ENCODE results near the gene SLC26A11.

The SLC26A11 gene

GRCh38 chr17:80283116-80283852 lies 63.1 kb downstream of the SLC26A11 start:
- Histone ChIP-seq H3K4me1 (peaks cover 0 to 23% (median 14%) of the 10 kb centered on the region in 4 donors), H3K36me3 (peaks cover 22 to 59% (median 24%) of the 10 kb centered on the region in 3 donors), H3K27ac (no peak overlapping the region), H3K4me3 (no peak overlapping the region), H3K27me3 (no peaks in the 10 kb centered on the region), H3K9me3 (no peaks in the 10 kb centered on the region)
- no peak for TF ChIP-seq CTCF (IDR thresholded peaks at IDR 0.05)
- intact Hi-C loops (cut with DNase I; ENCODE audit: low total_unique reads), result no loop called here
- DNase-seq, result no peak

DNA sequence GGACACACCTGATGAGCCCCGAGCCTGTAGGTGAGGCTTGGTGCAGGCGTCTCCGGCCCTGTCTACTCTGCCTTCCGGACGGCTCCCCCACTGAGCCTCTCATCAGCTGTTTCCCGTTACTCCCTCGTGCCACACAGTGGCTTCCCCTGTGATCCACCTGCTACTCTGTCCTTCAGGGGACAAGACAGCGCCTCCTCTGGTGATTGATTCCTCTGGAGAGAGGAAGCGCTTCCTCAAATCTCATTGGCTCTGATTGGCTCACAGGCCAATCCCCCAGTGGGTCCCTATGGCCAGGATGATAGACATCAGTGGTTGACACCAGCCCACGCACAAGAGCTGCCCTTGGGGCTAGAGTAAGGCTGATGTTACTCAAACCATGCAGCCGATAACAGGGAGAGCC lies 64.4 kb downstream of the SLC26A11 start:
- intact Hi-C loops (cut with DNase I; ENCODE audit: low total_unique reads), result no loop called here
- TF ChIP-seq CTCF (IDR thresholded peaks at IDR 0.05), result no peak
- no peaks in the 10 kb centered on the region for H3K27me3 ChIP-seq
- H3K27ac ChIP-seq, result no peak overlapping the region
- no peak for DNase-seq
- peaks cover 36 to 67% (median 37%) of the 10 kb centered on the region in 3 donors for H3K36me3 ChIP-seq
- H3K9me3 ChIP-seq, result no peaks in the 10 kb centered on the region
- peaks cover 0 to 9% (median 4%) of the 10 kb centered on the region in 4 donors for H3K4me1 ChIP-seq
- H3K4me3 ChIP-seq, result no peak overlapping the region

DNA sequence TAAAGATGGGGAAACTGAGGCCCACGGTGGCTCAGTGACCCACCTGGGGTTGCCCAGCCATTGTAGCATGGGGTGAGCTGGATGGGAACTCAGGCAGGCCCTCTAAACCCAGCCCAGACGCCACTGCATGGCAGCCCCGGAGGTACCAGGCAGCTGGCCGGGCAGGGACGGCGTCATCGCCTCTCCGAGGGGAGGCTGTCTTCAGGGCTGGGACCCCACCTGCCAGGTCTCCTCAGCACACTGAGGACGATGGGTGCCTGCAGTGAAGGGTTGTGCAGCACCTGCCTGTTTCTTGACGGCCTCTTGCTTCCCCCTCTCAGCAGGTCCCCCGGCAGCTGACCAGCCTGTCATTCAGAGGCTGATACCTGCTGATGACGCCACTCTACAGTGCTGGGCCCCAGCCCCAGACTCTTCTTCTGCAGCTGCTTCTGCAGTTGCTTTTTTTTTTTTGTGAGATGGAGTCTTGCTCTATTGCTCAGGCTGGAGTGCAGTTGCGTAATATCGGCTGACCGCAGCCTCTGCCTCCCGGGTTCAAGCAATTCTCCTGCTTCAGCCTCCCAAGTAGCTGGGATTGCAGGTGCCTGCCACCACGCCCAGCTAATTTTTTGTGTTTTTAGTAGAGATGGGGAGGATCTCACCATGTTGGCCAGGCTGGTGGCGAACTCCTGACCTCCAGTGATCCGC lies 65.2 kb downstream of the SLC26A11 start:
- TF ChIP-seq CTCF (IDR thresholded peaks at IDR 0.05), result no peak

DNA sequence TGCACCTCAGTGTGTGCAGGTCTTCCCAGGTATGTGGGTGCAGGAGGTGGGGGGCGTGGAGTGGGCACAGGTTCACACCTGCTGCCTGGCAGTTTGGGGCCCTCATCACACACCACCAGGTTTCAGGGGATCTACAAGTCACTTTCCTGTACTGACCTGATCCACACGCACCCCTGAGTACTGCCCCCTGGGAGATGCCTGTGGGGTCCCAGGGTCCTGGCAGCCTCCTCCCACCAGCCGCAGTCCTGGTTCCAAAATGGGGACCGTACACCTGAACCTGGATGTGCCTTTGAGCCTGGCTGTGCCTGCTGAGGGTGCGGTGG lies 66.4 kb downstream of the SLC26A11 start:
- intact Hi-C loops (cut with DNase I; ENCODE audit: low total_unique reads), result no loop called here
- H3K4me3 ChIP-seq, result no peak overlapping the region
- H3K9me3 ChIP-seq, result no peaks in the 10 kb centered on the region
- H3K27me3 ChIP-seq, result no peaks in the 10 kb centered on the region
- H3K4me1 ChIP-seq, result no peaks in the 10 kb centered on the region
- H3K36me3 ChIP-seq, result peaks cover 55 to 82% (median 56%) of the 10 kb centered on the region in 3 donors
- no peak overlapping the region for H3K27ac ChIP-seq
- DNase-seq, result no peak
- no peak for TF ChIP-seq CTCF (IDR thresholded peaks at IDR 0.05)

More for the DNA sequence above, 65.2 kb downstream of the SLC26A11 start:
- Histone ChIP-seq H3K27ac (no peak overlapping the region), H3K27me3 (no peaks in the 10 kb centered on the region), H3K36me3 (peaks cover 43 to 74% (median 45%) of the 10 kb centered on the region in 3 donors), H3K9me3 (no peaks in the 10 kb centered on the region), H3K4me1 (peaks cover 0 to 2% (median under 1%) of the 10 kb centered on the region in 4 donors), H3K4me3 (no peak overlapping the region)
- intact Hi-C loops (cut with DNase I; ENCODE audit: low total_unique reads), result no loop called here
- no peak for DNase-seq

DNA sequence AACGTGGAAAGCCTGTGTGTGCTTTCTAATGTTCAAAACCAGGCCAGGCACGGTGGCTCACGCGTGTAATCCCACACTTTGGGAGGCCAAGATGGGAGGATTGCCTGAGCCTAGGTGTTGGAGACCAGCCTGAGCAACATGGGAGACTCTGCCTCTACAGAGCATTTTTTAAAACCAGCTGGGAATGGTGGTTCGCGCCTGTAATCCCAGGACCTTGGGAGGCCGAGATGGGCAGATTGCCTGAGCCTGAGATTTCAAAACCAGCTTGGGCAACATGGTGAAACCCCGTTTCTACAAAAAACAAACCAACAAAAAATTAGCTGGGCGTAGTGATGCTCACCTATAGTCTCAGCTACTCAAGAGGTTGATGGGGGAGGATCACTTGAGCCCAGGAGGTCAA lies 66.8 kb downstream of the SLC26A11 start:
- intact Hi-C loops (cut with DNase I; ENCODE audit: low total_unique reads), result no loop called here

More for the DNA sequence above, 66.8 kb downstream of the SLC26A11 start:
- Histone ChIP-seq H3K27ac (no peak overlapping the region), H3K4me3 (no peak overlapping the region), H3K36me3 (peaks cover 55 to 82% (median 56%) of the 10 kb centered on the region in 3 donors), H3K9me3 (no peaks in the 10 kb centered on the region), H3K27me3 (no peaks in the 10 kb centered on the region), H3K4me1 (no peaks in the 10 kb centered on the region)
- DNase-seq, result no peak
- no peak for TF ChIP-seq CTCF (IDR thresholded peaks at IDR 0.05)
